Activated CD4-positive, alpha-beta memory T cell treated with anti-CD3 and anti-CD28 coated beads for 36 hours (primary cell): ENCODE measurements around the gene CXorf66. TPM values are rescaled to one million over a fixed set of nuclear protein-coding genes. Genes with fewer than 3 reads are reported as not detected.
A peak's percentile ranks its signal among the peaks of the same experiment; 100 is the strongest.
"Not testable (repeated sequence)": the region's sequence is repeated elsewhere in the genome, so short reads cannot be mapped to it uniquely, and the experiment has no call there.

Source experiments
- CTCF ChIA-PET: fragments of 350-600 bp; sonication (Branson Sonifier 250); formaldehyde crosslinking; loops from one replicate; lab custom pipeline; 2021; ENCODE audit warnings: antibody characterized with exemption, inconsistent platforms; lab: Charles Lee
- POLR2A ChIA-PET: fragments of 350-600 bp; sonication (Branson Sonifier 250); formaldehyde crosslinking; loops from one replicate; lab custom pipeline; 2021; ENCODE audit warnings: antibody characterized with exemption; lab: Charles Lee
- DNase-seq: peaks from one replicate; pipeline ENCODE4 v3.0.0-alpha.2; 2020
- H3K27ac Mint-ChIP-seq: one replicate; pipeline ENCODE4 v1.8.0; 2021; ENCODE audit warnings: mixed read lengths
- H3K27me3 Mint-ChIP-seq: one replicate; pipeline ENCODE4 v1.8.0; 2021; ENCODE audit warnings: mixed read lengths
- H3K36me3 Mint-ChIP-seq: one replicate; pipeline ENCODE4 v1.8.0; 2021; ENCODE audit warnings: mixed read lengths
- H3K4me1 Mint-ChIP-seq: one replicate; pipeline ENCODE4 v1.8.0; 2021; ENCODE audit warnings: low read depth, mixed read lengths
- H3K4me3 Mint-ChIP-seq: one replicate; pipeline ENCODE4 v1.8.0; 2021; ENCODE audit warnings: mild to moderate bottlenecking, mixed read lengths
- H3K9me3 Mint-ChIP-seq: one replicate; pipeline ENCODE4 v1.8.0; 2021; ENCODE audit warnings: mixed read lengths
- intact Hi-C: fragments of 100-400 bp; cut with micrococcal nuclease; formaldehyde crosslinking; loops from one replicate; pipeline ENCODE4 v1.15.1; 2023
- microRNA-seq: library from miRNA; unstranded; fragments of <30 nt; microRNA quantifications from one replicate; pipeline ENCODE4 v1.2.0, GENCODE V29; 2022; ENCODE audit warnings: borderline number of aligned reads, borderline microRNAs expressed, borderline replicate concordance
- total RNA-seq, 2 experiments: library from RNA; stranded (reverse); gene quantifications; one replicate each; pipeline ENCODE4 v1.2.3, GENCODE V29; 2021

CXorf66 gene
- total RNA-seq, 2 experiments from 2014 or later: not detected

DNA sequence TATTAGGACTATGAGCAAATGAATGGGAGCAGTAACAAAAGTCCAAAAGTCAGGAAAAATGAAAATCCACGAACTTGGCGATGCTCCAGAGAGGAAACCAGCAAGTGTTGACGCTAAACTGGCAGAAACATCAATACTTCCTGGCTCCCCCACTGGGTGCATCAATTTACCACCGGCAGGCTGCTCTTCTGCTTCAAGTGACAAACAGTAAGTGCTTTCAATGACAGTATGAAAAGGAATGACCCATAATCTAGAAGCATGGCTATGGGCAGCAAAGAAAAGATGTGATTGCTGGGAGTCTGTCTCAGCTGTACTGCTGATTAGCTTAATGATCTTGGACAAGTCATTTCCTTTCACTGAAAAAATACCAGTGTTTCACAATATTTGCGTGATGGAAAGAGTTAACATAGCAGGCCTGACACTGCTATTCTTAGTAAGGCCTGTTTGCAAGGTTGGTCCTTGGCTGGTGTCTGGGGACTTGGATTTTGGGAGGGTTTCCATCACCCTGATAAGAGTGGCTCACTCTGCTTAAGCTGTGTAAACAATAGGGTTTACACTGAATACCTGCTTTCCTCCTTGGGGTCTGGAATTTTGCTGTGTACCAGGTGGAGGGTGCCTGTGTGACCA lies 41.1 kb downstream of the CXorf66 start:
- DNase-seq: no peak
- Mint-ChIP-seq H3K4me1 (peaks cover 27% of the 10 kb centered on the region), H3K36me3 (no peaks in the 10 kb centered on the region), H3K9me3 (peaks cover 2% of the 10 kb centered on the region), H3K4me3 (no peak overlapping the region), H3K27ac (no peak overlapping the region), H3K27me3 (no peaks in the 10 kb centered on the region)
- ChIA-PET POLR2A (no interaction called here), CTCF (no interaction called here)
- intact Hi-C loops: no loop called here

GRCh38 chrX:139921142-139921541 lies 44.2 kb downstream of the CXorf66 start:
- H3K4me3 Mint-ChIP-seq, CTCF ChIA-PET, intact Hi-C loops, H3K27ac Mint-ChIP-seq, H3K27me3 Mint-ChIP-seq, DNase-seq, H3K36me3 Mint-ChIP-seq, H3K9me3 Mint-ChIP-seq, POLR2A ChIA-PET: not testable (repeated sequence)
- peaks cover 24% of the 10 kb centered on the region for H3K4me1 Mint-ChIP-seq

DNA sequence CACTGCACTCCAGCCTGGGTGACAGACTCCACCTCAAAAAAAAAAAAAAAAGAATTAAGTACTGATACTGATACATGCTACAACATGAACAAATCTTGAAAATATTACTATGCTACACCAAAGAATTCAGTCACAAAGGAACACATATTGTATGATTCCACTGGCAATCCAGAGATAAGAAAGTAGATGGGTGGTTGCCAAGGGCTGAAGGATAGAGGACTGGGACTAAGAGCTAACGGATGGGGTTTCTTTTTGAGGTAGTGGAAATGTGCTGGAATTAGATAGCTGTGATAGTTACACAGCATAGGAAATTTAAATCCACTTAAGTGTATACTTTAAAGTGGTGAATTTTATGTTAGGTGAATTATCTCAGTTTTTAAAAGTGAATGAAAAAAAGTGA lies 45.0 kb downstream of the CXorf66 start:
- ChIA-PET CTCF (no interaction called here), POLR2A (no interaction called here)
- intact Hi-C loops: no loop called here
- H3K4me1 Mint-ChIP-seq: peaks cover 23% of the 10 kb centered on the region
- DNase-seq: no peak
- no peaks in the 10 kb centered on the region for H3K27me3 Mint-ChIP-seq
- H3K27ac Mint-ChIP-seq: no peak overlapping the region
- no peak overlapping the region for H3K4me3 Mint-ChIP-seq
- no peaks in the 10 kb centered on the region for H3K36me3 Mint-ChIP-seq
- peaks cover 2% of the 10 kb centered on the region for H3K9me3 Mint-ChIP-seq

- Mint-ChIP-seq H3K27me3 (no peaks in the 10 kb centered on the region), H3K4me3 (no peak overlapping the region), H3K4me1 (peaks cover 11% of the 10 kb centered on the region), H3K36me3 (peaks cover 2% of the 10 kb centered on the region), H3K27ac (no peak overlapping the region), H3K9me3 (no peaks in the 10 kb centered on the region)
- DNase-seq: no peak
- CTCF ChIA-PET: no interaction called here
- intact Hi-C loops: no loop called here
- POLR2A ChIA-PET: no interaction called here
Observed at GRCh38 chrX:139914421-139914820, 50.9 kb downstream of the CXorf66 start.

DNA sequence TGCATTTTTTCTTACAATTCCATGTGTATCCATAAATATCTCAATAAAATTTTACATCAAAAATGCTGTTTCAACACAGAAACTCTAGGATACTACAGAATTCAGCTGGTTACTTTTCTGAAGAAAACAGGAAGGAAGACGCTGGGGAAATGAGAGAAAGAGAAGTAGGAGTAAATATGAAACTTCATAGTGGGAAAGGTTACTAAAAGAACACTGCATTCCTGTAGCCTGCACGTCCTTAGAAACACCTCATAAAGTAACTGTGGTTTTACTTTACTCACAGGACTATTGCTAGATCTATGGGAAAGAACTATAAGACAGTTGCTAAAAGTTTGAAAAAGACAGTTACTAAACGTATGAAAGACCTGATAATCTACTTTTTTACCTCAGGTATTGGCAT lies 55.6 kb downstream of the CXorf66 start:
- H3K4me1 Mint-ChIP-seq: peaks cover 21% of the 10 kb centered on the region
- ChIA-PET POLR2A (no interaction called here), CTCF (no interaction called here)
- no peak overlapping the region for H3K27ac Mint-ChIP-seq
- peaks cover 2% of the 10 kb centered on the region for H3K36me3 Mint-ChIP-seq
- H3K9me3 Mint-ChIP-seq: no peaks in the 10 kb centered on the region
- H3K4me3 Mint-ChIP-seq: no peak overlapping the region
- no peak for DNase-seq
- intact Hi-C loops: loop anchor here (1.0 kb wide), 1 partner anchor 21 kb away; no protein-coding TSS in a partner anchor
- no peaks in the 10 kb centered on the region for H3K27me3 Mint-ChIP-seq

- H3K27ac Mint-ChIP-seq: no peak overlapping the region
- H3K27me3 Mint-ChIP-seq: no peaks in the 10 kb centered on the region
- POLR2A ChIA-PET: no interaction called here
- H3K4me3 Mint-ChIP-seq: no peak overlapping the region
- intact Hi-C loops: no loop called here
- peaks cover 21% of the 10 kb centered on the region for H3K4me1 Mint-ChIP-seq
- no peaks in the 10 kb centered on the region for H3K36me3 Mint-ChIP-seq
- CTCF ChIA-PET: no interaction called here
- H3K9me3 Mint-ChIP-seq: no peaks in the 10 kb centered on the region
- no peak for DNase-seq
Observed at GRCh38 chrX:139907078-139907477, 58.2 kb downstream of the CXorf66 start.

DNA sequence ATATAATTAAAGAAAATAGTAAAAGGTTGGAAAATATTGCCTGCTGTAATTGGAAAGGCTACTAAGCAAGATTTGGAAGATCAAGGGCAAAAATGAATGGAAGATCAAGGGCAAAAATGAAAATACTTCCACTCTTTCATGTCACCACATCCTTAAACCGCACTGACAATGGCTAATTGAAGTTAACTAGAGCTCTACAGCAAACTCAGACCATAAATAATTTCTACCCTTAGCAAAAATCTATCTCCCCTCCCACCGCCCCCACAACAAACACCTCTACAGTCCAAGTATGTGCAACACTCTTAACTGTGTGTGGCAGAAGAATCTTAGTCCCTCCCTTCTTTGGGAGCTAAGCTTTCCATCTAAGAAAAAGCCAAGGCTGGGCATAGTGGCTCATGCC lies 59.6 kb downstream of the CXorf66 start:
- POLR2A ChIA-PET: no interaction called here
- Mint-ChIP-seq H3K4me1 (peaks cover 18% of the 10 kb centered on the region), H3K27me3 (no peaks in the 10 kb centered on the region), H3K9me3 (no peaks in the 10 kb centered on the region), H3K4me3 (no peak overlapping the region), H3K27ac (no peak overlapping the region), H3K36me3 (no peaks in the 10 kb centered on the region)
- CTCF ChIA-PET: no interaction called here
- intact Hi-C loops: no loop called here
- no peak for DNase-seq

Small RNA genes within 50 kb of the gene (microRNA-seq; reads per million reads assigned to microRNA genes)
- gene MIR505: 125 reads per million, percentile 67 among the genes with 10 or more reads in this experiment

Other genes starting within 250 kb of the CXorf66 start
- gene ATP11C, start 32.5 kb downstream of the CXorf66 start, total RNA-seq: 10 to 100 TPM; 10.9 to 11.5 TPM